Raji (cell line): ENCODE measurements around the gene PCBP3.

ENCODE experiments used
- POLR2A ChIP-seq: IDR thresholded peaks from 2 replicates; pipeline ENCODE4 v1.6.1; 2011; ENCODE audit warnings: low read depth, low read length, control low read depth; ENCODE audit not compliant: insufficient read depth

The PCBP3 gene

GRCh38 chr21:45991606-45992300 is 348.2 kb downstream of the PCBP3 start:
- TF ChIP-seq POLR2A, result no peak
